ENCODE data around the gene ZNF575.

ZNF575 gene

DNA sequence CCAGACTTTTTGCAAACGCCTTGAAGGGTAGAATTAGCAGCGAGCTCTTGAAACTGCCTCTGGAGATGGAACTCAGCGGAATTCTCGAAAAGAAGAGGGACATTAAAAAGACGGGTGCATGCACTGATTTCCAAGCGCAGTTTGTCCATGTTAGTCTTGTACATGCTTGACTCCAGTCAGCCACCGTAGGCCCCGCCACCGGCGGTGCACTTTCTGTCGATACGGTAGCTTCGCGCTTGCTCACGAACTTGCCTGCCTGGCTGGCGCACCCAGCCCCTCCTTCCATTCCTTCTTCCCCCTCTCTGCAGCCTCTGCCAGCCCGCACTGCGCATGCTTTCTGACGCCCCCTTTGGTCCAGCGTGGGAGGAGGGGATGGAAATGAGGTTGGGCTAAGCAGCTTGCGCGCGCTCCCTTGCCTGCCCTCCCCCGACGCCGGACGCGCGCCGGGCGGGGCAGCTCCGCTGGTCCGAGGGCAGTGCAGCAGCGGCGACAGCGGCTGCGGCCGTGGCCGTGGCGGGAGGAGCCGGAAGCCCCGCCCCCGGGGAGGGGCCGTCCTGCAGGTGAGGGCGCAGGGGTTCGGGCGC lies at the start of gene ZNF575 (continued):
- TF ChIP-seq, protein P1, sequence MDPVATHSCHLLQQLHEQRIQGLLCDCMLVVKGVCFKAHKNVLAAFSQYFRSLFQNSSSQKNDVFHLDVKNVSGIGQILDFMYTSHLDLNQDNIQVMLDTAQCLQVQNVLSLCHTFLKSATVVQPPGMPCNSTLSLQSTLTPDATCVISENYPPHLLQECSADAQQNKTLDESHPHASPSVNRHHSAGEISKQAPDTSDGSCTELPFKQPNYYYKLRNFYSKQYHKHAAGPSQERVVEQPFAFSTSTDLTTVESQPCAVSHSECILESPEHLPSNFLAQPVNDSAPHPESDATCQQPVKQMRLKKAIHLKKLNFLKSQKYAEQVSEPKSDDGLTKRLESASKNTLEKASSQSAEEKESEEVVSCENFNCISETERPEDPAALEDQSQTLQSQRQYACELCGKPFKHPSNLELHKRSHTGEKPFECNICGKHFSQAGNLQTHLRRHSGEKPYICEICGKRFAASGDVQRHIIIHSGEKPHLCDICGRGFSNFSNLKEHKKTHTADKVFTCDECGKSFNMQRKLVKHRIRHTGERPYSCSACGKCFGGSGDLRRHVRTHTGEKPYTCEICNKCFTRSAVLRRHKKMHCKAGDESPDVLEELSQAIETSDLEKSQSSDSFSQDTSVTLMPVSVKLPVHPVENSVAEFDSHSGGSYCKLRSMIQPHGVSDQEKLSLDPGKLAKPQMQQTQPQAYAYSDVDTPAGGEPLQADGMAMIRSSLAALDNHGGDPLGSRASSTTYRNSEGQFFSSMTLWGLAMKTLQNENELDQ (tag by site-specific recombination; IDR thresholded peaks at IDR 0.05; ENCODE audit: low read depth) = no peak
- TF ChIP-seq ZNF677 (tag by site-specific recombination; IDR thresholded peaks at IDR 0.05) (no peak), ZNF658 (tag by site-specific recombination; IDR thresholded peaks at IDR 0.05) (no peak), GLIS2 (tag by site-specific recombination; IDR thresholded peaks at IDR 0.05) (no peak), TRIM28 (IDR thresholded peaks at IDR 0.05; ENCODE audit: borderline replicate concordance, low read length) (no peak), SCRT1 (tag by site-specific recombination; IDR thresholded peaks at IDR 0.05; ENCODE audit: borderline replicate concordance) (no peak), ZNF560 (tag by site-specific recombination; IDR thresholded peaks at IDR 0.05; ENCODE audit: borderline replicate concordance) (no peak), ZNF211 (tag by site-specific recombination; IDR thresholded peaks at IDR 0.05; ENCODE audit: low read depth) (no peak), ZNF169 (tag by site-specific recombination; IDR thresholded peaks at IDR 0.05) (no peak), SCRT2 (tag by site-specific recombination; IDR thresholded peaks at IDR 0.05) (no peak), WT1 (tag by site-specific recombination; IDR thresholded peaks at IDR 0.05) (no peak; the same call in 1 of the 2 replicates), SALL2 (tag by site-specific recombination; IDR thresholded peaks at IDR 0.05; ENCODE audit: borderline replicate concordance) (no peak), YY2 (tag by site-specific recombination; IDR thresholded peaks at IDR 0.05) (no peak; the same call in 1 of the 2 replicates), ZNF747 (tag by site-specific recombination; IDR thresholded peaks at IDR 0.05) (no peak)
- TF ChIP-seq, protein P2, sequence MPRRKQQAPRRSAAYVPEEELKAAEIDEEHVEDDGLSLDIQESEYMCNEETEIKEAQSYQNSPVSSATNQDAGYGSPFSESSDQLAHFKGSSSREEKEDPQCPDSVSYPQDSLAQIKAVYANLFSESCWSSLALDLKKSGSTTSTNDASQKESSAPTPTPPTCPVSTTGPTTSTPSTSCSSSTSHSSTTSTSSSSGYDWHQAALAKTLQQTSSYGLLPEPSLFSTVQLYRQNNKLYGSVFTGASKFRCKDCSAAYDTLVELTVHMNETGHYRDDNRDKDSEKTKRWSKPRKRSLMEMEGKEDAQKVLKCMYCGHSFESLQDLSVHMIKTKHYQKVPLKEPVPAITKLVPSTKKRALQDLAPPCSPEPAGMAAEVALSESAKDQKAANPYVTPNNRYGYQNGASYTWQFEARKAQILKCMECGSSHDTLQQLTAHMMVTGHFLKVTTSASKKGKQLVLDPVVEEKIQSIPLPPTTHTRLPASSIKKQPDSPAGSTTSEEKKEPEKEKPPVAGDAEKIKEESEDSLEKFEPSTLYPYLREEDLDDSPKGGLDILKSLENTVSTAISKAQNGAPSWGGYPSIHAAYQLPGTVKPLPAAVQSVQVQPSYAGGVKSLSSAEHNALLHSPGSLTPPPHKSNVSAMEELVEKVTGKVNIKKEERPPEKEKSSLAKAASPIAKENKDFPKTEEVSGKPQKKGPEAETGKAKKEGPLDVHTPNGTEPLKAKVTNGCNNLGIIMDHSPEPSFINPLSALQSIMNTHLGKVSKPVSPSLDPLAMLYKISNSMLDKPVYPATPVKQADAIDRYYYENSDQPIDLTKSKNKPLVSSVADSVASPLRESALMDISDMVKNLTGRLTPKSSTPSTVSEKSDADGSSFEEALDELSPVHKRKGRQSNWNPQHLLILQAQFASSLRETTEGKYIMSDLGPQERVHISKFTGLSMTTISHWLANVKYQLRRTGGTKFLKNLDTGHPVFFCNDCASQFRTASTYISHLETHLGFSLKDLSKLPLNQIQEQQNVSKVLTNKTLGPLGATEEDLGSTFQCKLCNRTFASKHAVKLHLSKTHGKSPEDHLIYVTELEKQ (tag by site-specific recombination; IDR thresholded peaks at IDR 0.05; ENCODE audit: borderline replicate concordance) = no peak
- TF ChIP-seq, protein P3, sequence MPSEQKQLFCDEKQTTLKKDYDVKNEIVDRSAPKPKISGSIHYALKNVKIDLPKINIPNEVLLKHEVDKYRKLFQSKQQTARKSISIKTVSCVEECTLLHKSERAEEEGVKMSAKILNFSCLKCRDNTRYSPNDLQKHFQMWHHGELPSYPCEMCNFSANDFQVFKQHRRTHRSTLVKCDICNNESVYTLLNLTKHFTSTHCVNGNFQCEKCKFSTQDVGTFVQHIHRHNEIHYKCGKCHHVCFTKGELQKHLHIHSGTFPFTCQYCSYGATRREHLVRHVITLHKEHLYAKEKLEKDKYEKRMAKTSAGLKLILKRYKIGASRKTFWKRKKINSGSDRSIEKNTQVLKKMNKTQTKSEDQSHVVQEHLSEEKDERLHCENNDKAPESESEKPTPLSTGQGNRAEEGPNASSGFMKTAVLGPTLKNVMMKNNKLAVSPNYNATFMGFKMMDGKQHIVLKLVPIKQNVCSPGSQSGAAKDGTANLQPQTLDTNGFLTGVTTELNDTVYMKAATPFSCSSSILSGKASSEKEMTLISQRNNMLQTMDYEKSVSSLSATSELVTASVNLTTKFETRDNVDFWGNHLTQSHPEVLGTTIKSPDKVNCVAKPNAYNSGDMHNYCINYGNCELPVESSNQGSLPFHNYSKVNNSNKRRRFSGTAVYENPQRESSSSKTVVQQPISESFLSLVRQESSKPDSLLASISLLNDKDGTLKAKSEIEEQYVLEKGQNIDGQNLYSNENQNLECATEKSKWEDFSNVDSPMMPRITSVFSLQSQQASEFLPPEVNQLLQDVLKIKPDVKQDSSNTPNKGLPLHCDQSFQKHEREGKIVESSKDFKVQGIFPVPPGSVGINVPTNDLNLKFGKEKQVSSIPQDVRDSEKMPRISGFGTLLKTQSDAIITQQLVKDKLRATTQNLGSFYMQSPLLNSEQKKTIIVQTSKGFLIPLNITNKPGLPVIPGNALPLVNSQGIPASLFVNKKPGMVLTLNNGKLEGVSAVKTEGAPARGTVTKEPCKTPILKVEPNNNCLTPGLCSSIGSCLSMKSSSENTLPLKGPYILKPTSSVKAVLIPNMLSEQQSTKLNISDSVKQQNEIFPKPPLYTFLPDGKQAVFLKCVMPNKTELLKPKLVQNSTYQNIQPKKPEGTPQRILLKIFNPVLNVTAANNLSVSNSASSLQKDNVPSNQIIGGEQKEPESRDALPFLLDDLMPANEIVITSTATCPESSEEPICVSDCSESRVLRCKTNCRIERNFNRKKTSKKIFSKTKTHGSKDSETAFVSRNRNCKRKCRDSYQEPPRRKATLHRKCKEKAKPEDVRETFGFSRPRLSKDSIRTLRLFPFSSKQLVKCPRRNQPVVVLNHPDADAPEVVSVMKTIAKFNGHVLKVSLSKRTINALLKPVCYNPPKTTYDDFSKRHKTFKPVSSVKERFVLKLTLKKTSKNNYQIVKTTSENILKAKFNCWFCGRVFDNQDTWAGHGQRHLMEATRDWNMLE (tag by site-specific recombination; conservative IDR thresholded peaks at IDR 0.05; ENCODE audit: low read depth) = no peak
- TF ChIP-seq, protein P4, sequence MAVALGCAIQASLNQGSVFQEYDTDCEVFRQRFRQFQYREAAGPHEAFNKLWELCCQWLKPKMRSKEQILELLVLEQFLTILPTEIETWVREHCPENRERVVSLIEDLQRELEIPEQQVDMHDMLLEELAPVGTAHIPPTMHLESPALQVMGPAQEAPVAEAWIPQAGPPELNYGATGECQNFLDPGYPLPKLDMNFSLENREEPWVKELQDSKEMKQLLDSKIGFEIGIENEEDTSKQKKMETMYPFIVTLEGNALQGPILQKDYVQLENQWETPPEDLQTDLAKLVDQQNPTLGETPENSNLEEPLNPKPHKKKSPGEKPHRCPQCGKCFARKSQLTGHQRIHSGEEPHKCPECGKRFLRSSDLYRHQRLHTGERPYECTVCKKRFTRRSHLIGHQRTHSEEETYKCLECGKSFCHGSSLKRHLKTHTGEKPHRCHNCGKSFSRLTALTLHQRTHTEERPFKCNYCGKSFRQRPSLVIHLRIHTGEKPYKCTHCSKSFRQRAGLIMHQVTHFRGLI (tag by site-specific recombination; IDR thresholded peaks at IDR 0.05) = peak; percentile 94
- TF ChIP-seq, protein P5, sequence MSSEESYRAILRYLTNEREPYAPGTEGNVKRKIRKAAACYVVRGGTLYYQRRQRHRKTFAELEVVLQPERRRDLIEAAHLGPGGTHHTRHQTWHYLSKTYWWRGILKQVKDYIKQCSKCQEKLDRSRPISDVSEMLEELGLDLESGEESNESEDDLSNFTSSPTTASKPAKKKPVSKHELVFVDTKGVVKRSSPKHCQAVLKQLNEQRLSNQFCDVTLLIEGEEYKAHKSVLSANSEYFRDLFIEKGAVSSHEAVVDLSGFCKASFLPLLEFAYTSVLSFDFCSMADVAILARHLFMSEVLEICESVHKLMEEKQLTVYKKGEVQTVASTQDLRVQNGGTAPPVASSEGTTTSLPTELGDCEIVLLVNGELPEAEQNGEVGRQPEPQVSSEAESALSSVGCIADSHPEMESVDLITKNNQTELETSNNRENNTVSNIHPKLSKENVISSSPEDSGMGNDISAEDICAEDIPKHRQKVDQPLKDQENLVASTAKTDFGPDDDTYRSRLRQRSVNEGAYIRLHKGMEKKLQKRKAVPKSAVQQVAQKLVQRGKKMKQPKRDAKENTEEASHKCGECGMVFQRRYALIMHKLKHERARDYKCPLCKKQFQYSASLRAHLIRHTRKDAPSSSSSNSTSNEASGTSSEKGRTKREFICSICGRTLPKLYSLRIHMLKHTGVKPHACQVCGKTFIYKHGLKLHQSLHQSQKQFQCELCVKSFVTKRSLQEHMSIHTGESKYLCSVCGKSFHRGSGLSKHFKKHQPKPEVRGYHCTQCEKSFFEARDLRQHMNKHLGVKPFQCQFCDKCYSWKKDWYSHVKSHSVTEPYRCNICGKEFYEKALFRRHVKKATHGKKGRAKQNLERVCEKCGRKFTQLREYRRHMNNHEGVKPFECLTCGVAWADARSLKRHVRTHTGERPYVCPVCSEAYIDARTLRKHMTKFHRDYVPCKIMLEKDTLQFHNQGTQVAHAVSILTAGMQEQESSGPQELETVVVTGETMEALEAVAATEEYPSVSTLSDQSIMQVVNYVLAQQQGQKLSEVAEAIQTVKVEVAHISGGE (tag by site-specific recombination; conservative IDR thresholded peaks at IDR 0.05; ENCODE audit: low read depth) = no peak
- TF ChIP-seq, protein P6, sequence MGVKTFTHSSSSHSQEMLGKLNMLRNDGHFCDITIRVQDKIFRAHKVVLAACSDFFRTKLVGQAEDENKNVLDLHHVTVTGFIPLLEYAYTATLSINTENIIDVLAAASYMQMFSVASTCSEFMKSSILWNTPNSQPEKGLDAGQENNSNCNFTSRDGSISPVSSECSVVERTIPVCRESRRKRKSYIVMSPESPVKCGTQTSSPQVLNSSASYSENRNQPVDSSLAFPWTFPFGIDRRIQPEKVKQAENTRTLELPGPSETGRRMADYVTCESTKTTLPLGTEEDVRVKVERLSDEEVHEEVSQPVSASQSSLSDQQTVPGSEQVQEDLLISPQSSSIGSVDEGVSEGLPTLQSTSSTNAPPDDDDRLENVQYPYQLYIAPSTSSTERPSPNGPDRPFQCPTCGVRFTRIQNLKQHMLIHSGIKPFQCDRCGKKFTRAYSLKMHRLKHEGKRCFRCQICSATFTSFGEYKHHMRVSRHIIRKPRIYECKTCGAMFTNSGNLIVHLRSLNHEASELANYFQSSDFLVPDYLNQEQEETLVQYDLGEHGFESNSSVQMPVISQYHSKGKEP (tag by site-specific recombination; IDR thresholded peaks at IDR 0.05) = peak; percentile 77
- TF ChIP-seq, protein P7, sequence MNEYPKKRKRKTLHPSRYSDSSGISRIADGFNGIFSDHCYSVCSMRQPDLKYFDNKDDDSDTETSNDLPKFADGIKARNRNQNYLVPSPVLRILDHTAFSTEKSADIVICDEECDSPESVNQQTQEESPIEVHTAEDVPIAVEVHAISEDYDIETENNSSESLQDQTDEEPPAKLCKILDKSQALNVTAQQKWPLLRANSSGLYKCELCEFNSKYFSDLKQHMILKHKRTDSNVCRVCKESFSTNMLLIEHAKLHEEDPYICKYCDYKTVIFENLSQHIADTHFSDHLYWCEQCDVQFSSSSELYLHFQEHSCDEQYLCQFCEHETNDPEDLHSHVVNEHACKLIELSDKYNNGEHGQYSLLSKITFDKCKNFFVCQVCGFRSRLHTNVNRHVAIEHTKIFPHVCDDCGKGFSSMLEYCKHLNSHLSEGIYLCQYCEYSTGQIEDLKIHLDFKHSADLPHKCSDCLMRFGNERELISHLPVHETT (tag by site-specific recombination; IDR thresholded peaks at IDR 0.05) = 0 out of 2 replicates have a peak, but pooled peaks have one; percentile 29

All from HEK293 (cell line).